NT2/D1 (cell line): ENCODE measurements around the gene CNIH3.

Experiments
- SUZ12 ChIP-seq: IDR thresholded peaks from 2 replicates; pipeline ENCODE4 v1.6.1; 2011; ENCODE audit not compliant: insufficient read length, insufficient read depth; ENCODE audit errors: extremely low read depth
- YY1 ChIP-seq: IDR thresholded peaks from 2 replicates; pipeline ENCODE4 v1.6.1; 2011; ENCODE audit not compliant: insufficient read length, insufficient read depth
- ZNF274 ChIP-seq: IDR thresholded peaks from 2 replicates; pipeline ENCODE4 v1.6.1; 2011; ENCODE audit warnings: mild to moderate bottlenecking, low read depth, low read length

- TF ChIP-seq ZNF274, result no peak
- TF ChIP-seq YY1, result no peak
- TF ChIP-seq SUZ12, result no peak
Measured at GRCh38 chr1:224637936-224638335, 21.8 kb downstream of the CNIH3 start.
